ENCODE data around the gene MAP2K6.

MAP2K6 gene

GRCh38 chr17:69414408-69415274 lies at the start of gene MAP2K6:
TSS of gene MAP2K6 (plus strand) at chr17:69414697. CDS start at chr17:69414985, 288 bp downstream.
- DNase-seq = peak; percentile 60

GRCh38 chr17:69367298-69367697 lies 47.2 kb upstream of the MAP2K6 start:
- no peak for DNase-seq

GRCh38 chr17:69373069-69373468 lies 41.4 kb upstream of the MAP2K6 start:
- DNase-seq = no peak

- DNase-seq = no peak
Measured at GRCh38 chr17:69375229-69375628, 39.3 kb upstream of the MAP2K6 start.

GRCh38 chr17:69388822-69389442 lies 25.6 kb upstream of the MAP2K6 start:
- DNase-seq = no peak

GRCh38 chr17:69390795-69391501 lies 23.5 kb upstream of the MAP2K6 start:
- no peak for DNase-seq

GRCh38 chr17:69401251-69401650 lies 13.2 kb upstream of the MAP2K6 start:
- DNase-seq = no peak

GRCh38 chr17:69402052-69402451 lies 12.4 kb upstream of the MAP2K6 start:
- DNase-seq = no peak

- no peak for DNase-seq
Measured at GRCh38 chr17:69404399-69404798, 10.1 kb upstream of the MAP2K6 start.

GRCh38 chr17:69405096-69405495 lies 9.4 kb upstream of the MAP2K6 start:
- no peak for DNase-seq

GRCh38 chr17:69406941-69407340 lies 7.6 kb upstream of the MAP2K6 start:
- no peak for DNase-seq

GRCh38 chr17:69407759-69408158 lies 6.7 kb upstream of the MAP2K6 start:
- DNase-seq = no peak

- DNase-seq = no peak
Measured at GRCh38 chr17:69410671-69411070, 3.8 kb upstream of the MAP2K6 start.

GRCh38 chr17:69411766-69412165 lies 2.7 kb upstream of the MAP2K6 start:
- DNase-seq = no peak

GRCh38 chr17:69412251-69412671 lies 2.2 kb upstream of the MAP2K6 start:
- DNase-seq = no peak

- DNase-seq = no peak
Measured at GRCh38 chr17:69415431-69415830, 934 bp downstream of the MAP2K6 start.

GRCh38 chr17:69417545-69418483 lies 3.3 kb downstream of the MAP2K6 start:
- no peak for DNase-seq

GRCh38 chr17:69418535-69418934 lies 4.0 kb downstream of the MAP2K6 start:
- no peak for DNase-seq

GRCh38 chr17:69423450-69423849 lies 9.0 kb downstream of the MAP2K6 start:
- no peak for DNase-seq

GRCh38 chr17:69424287-69425041 lies 10.0 kb downstream of the MAP2K6 start:
- DNase-seq = no peak

GRCh38 chr17:69425978-69426377 lies 11.5 kb downstream of the MAP2K6 start:
- DNase-seq = no peak

Measured in NCI-H1436 (cell line).